HG03025 (cell line): Measurements from ENCODE around the gene PLEKHF1.

Source experiments
- ATAC-seq: cut with Tn5 transposase; IDR thresholded peaks from one replicate; pipeline ENCODE4 v1.9.1; 2021; ENCODE audit warnings: mild to moderate bottlenecking, moderate library complexity; ENCODE audit not compliant: unreplicated experiment, low FRiP score

PLEKHF1 gene

DNA sequence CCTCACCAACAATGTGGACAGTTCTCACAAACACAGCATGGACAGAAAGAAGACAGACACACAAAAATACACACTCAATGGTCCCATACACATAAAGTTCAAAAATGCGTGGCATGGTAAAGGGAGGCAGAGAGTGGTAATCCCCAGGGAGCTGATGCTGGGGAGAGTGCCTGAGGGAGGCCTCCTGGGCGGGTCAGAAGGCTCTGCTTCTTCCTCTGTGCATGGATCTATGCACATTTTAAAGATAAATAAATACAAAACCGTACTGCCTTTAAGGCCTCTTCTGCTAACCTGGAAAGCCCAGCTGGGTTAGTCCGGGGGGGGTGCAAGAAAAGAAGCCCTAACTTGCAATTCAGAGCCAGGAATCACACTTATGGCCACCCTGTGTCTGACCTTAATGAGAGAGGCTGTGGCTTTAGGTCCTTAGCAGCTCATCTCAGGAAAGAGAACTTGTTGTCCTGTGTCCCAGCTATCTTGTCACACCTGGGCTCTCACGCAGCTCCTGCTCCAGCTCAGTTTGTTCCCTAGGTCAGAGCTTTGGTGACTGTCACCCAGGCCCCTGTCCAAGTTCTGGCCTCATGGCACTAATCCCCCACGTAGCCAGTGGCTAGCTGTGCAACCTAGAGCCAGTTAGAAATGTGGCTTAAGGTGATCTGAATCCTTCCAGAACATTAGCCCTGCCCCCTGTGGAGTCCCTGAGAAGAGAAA is 30.7 kb upstream of the PLEKHF1 start:
- ATAC-seq, result no peak

- no peak for ATAC-seq
Observed at GRCh38 chr19:29635963-29636362, 29.3 kb upstream of the PLEKHF1 start.

- no peak for ATAC-seq
Observed at GRCh38 chr19:29636553-29637360, 28.5 kb upstream of the PLEKHF1 start.

DNA sequence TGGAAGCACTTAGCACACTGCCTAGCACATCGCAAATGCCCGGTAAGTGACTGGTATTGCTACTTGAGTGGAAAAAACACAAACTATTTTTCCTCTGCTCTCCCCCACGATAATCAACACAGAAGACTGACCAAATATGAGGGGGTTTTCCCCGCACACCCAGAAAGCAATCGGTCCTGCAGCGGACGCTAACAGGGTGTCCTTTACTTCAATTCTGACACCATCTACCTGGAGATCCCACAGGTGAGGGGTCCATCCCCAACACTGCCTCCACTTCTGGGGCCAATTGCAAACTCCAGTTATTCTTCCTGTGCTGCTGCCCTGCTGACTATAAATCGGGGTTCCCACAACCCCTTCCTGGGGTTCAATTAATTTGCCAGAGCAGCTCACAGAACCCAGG is 26.2 kb upstream of the PLEKHF1 start:
- ATAC-seq, result no peak

- ATAC-seq, result no peak
Observed at GRCh38 chr19:29640231-29640630, 25.0 kb upstream of the PLEKHF1 start.

GRCh38 chr19:29641597-29641996 is 23.7 kb upstream of the PLEKHF1 start:
- ATAC-seq, result no peak

DNA sequence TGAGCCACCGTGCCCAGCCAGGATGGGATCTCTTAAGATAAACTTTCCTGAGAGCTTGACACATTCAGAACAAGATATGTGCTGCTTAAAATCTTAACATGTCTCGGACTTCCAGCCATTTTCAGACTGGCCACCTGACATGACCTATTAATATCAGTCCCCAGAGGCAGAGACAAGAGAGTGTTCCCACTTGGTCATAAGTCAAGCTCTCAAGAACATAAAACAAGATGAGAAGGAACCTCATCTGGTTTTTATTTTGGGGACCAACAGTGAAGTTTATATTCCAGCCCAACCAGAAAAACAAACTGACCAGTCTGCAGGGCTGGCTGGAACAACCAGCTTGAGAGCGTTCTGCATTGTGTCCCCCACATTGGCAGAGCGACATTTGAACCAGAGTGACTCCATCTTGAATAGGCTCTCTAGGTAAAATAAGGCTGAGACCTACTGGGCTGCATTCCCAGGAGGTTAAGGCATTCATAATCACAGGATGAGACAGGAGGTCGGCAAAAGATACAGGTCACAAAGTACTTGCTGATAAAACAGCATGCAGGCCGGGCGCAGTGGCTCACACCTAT is 21.8 kb upstream of the PLEKHF1 start:
- no peak for ATAC-seq

DNA sequence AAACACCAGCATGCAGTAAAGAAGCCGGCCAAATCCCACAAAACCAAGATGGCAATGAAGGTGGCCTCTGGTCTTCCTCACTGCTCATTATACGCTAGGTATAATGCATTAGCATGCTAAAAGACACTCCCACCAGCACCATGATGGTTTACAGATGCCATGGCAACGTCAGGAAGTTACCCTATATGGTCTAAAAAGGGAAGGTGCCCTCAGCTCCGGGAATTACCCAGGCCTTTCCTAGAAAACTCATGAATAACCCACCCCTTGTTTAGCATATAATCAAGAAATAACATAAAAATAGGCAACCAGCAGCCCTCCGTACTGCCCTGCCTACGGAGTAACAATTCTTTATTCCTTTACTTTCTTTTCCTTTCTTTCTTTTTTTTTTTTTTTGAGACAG is 21.1 kb upstream of the PLEKHF1 start:
- ATAC-seq, result no peak

- no peak for ATAC-seq
Observed at GRCh38 chr19:29645491-29645867, 19.8 kb upstream of the PLEKHF1 start.

- no peak for ATAC-seq
Observed at GRCh38 chr19:29645911-29646310, 19.4 kb upstream of the PLEKHF1 start.

DNA sequence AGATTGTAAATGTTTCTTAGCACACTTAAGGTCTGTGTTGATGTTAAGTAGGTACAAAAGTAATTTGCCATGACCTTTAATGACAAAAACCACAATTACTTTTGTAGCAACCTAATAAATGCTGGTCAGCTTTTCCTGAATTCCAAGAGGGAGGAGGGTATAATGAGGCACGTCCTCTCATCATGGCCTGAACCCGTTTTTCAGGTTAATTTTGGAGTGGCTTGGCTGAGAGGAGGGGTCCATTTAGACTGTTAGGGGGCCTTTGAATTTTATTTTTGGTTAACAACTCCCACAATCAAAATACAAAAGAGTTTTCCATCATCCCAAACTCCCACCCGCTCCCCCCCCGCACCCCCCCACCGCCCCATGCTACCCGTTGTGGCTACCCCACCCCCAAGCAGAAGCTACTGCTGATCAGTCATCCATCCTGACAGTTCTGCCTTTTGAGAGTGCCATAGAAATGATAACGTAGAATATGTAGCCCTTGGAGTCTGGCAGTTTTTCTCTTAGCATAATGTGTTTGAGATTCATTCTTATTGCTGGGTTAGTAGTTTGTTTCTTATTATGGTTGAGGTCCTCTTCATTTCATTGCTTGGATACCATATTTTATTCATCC is 14.4 kb upstream of the PLEKHF1 start:
- ATAC-seq, result no peak

DNA sequence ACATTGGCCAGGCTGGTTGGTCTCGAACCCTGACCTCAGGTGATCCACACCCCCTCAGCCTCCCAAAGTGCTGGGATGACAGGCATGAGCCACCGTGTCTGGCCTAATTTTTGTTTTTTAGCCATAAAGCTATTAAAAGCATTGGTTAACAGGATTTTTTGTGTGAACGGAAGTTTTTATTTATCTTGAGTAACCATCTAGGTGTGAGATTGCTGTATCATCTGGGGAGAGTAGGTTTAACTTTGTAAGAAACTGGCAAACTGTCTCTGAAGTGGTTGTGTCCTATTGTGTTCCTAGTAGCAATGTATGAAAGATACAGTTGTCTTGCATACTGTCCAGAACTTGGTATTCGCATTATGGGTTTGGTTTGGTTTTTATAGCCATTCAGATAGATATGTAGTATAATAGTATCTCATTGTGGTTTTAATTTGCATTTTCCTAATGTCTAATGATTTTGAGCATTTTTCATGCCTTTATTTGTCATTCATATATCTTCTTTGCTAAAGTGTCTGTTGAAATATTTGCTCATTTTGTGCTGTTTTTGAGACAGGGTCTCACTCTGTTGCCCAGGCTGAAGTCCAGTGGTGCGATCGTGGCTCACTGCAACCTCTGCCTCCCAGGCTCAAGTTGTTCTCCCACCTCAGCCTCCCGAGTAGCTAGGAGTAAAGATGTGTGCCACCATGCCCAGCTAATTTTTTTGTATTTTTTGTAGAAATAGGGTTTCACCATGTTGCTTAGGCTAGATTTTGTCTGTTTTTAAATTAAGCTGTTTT is 13.5 kb upstream of the PLEKHF1 start:
- ATAC-seq, result no peak

GRCh38 chr19:29653398-29653797 is 11.9 kb upstream of the PLEKHF1 start:
- no peak for ATAC-seq

GRCh38 chr19:29655648-29656335 is 9.5 kb upstream of the PLEKHF1 start:
- no peak for ATAC-seq

GRCh38 chr19:29658221-29658991 is 6.9 kb upstream of the PLEKHF1 start:
- ATAC-seq, result no peak

GRCh38 chr19:29660835-29661234 is 4.4 kb upstream of the PLEKHF1 start:
- ATAC-seq, result no peak

DNA sequence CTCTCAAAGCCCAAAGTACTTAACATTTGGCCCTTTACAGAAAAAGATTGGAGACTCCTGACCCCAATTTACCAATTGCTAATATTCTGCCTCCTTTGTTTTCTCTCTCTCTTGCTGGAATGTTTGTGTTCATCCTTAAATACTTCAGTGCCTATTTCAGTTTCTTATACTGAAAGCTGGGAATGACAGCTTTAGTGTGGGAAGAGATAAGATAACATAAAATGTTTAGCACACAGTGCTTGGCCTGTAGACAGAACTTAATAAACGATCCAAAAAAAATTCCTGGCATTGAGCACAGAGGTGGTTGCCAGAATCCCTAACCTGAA is 3.0 kb upstream of the PLEKHF1 start:
- no peak for ATAC-seq

GRCh38 chr19:29662604-29663404 is 2.5 kb upstream of the PLEKHF1 start:
- ATAC-seq, result no peak
